ENCODE measurements around the gene UNC13D. TPM values are rescaled to one million over a fixed set of nuclear protein-coding genes. Genes with fewer than 3 reads are reported as not detected.

UNC13D gene
- polyA plus RNA-seq, 1 donor (not counting 4 experiments of a cell fraction or from before 2014, with no cell fraction given): 0.25 TPM

- Histone ChIP-seq H3K36me3 (ENCODE audit: control insufficient read depth in 2 of 2, extremely low read depth in 1 of 2, insufficient read depth in 2 of 2, low read length in 2 of 2) (no peaks in the 10 kb centered on the region), H3K9me3 (ENCODE audit: control insufficient read depth, low read depth, low read length) (no peaks in the 10 kb centered on the region), H4K20me1 (ENCODE audit: control insufficient read depth, extremely low read depth, insufficient read depth, low read length) (no peaks in the 10 kb centered on the region), H2AFZ (ENCODE audit: control insufficient read depth, low read length) (no peak overlapping the region), H3K9me1 (ENCODE audit: control insufficient read depth, extremely low read depth, insufficient read depth, low read length) (no peaks in the 10 kb centered on the region), H3K27me3 (ENCODE audit: control insufficient read depth, extremely low read depth, insufficient read depth, low read length) (no peaks in the 10 kb centered on the region), H3K79me2 (ENCODE audit: control insufficient read depth, insufficient read depth, low read length) (no peaks in the 10 kb centered on the region), H3K4me3 (ENCODE audit: control insufficient read depth in 2 of 3, extremely low read depth in 1 of 3, insufficient read depth in 2 of 3, low read depth in 1 of 3, low read length in 3 of 3) (no peak overlapping the region), H3K4me2 (ENCODE audit: control insufficient read depth, extremely low read depth, insufficient read depth, low read depth, low read length) (no peak overlapping the region), H3K27ac (ENCODE audit: control insufficient read depth, insufficient read depth, low read length) (no peak overlapping the region), H3K4me1 (ENCODE audit: control insufficient read depth, extremely low read depth, insufficient read depth, low read length) (peaks cover 3% of the 10 kb centered on the region), H3K9ac (ENCODE audit: control insufficient read depth, extremely low read depth, insufficient read depth, low read length) (no peak overlapping the region)
- no peak for DNase-seq (ENCODE audit: low read depth, low spot score)
- FAIRE-seq: no peak
- dilution Hi-C loops (cut with MboI; ENCODE audit: extremely low pct_ligation_motif_present, low sequenced_read_pairs): no loop called here
- TF ChIP-seq CTCF (optimal IDR thresholded peaks at IDR 0.05 in 1 of 3, IDR thresholded peaks at IDR 0.05 in 1 of 3, conservative IDR thresholded peaks at IDR 0.05 in 1 of 3; ENCODE audit: extremely low read depth in 1 of 3, insufficient read depth in 2 of 3, low read length in 3 of 3) (no peak), EZH2 (IDR thresholded peaks at IDR 0.05; ENCODE audit: low read length) (no peak)
Observed at GRCh38 chr17:75829747-75830146, 14.5 kb downstream of the UNC13D start.

- FAIRE-seq (no peak), DNase-seq (ENCODE audit: low read depth, low spot score) (no peak)
- H3K9me3 ChIP-seq (ENCODE audit: control insufficient read depth, low read depth, low read length): no peaks in the 10 kb centered on the region
- H2AFZ ChIP-seq (ENCODE audit: control insufficient read depth, low read length): no peak overlapping the region
- H3K9ac ChIP-seq (ENCODE audit: control insufficient read depth, extremely low read depth, insufficient read depth, low read length): no peak overlapping the region
- TF ChIP-seq EZH2 (IDR thresholded peaks at IDR 0.05; ENCODE audit: low read length) (no peak), CTCF (optimal IDR thresholded peaks at IDR 0.05 in 1 of 3, IDR thresholded peaks at IDR 0.05 in 1 of 3, conservative IDR thresholded peaks at IDR 0.05 in 1 of 3; ENCODE audit: extremely low read depth in 1 of 3, insufficient read depth in 2 of 3, low read length in 3 of 3) (no peak)
- no peaks in the 10 kb centered on the region for H3K79me2 ChIP-seq (ENCODE audit: control insufficient read depth, insufficient read depth, low read length)
- peaks cover 0 to 4% of the 10 kb centered on the region in 2 experiments for H3K36me3 ChIP-seq (ENCODE audit: control insufficient read depth in 2 of 2, extremely low read depth in 1 of 2, insufficient read depth in 2 of 2, low read length in 2 of 2)
- H3K4me3 ChIP-seq (ENCODE audit: control insufficient read depth in 2 of 3, extremely low read depth in 1 of 3, insufficient read depth in 2 of 3, low read depth in 1 of 3, low read length in 3 of 3): no peak overlapping the region
- H3K4me2 ChIP-seq (ENCODE audit: control insufficient read depth, extremely low read depth, insufficient read depth, low read depth, low read length): no peak overlapping the region
- peaks cover 3% of the 10 kb centered on the region for H3K4me1 ChIP-seq (ENCODE audit: control insufficient read depth, extremely low read depth, insufficient read depth, low read length)
- no peaks in the 10 kb centered on the region for H4K20me1 ChIP-seq (ENCODE audit: control insufficient read depth, extremely low read depth, insufficient read depth, low read length)
- H3K27me3 ChIP-seq (ENCODE audit: control insufficient read depth, extremely low read depth, insufficient read depth, low read length): no peaks in the 10 kb centered on the region
- dilution Hi-C loops (cut with MboI; ENCODE audit: extremely low pct_ligation_motif_present, low sequenced_read_pairs): no loop called here
- H3K9me1 ChIP-seq (ENCODE audit: control insufficient read depth, extremely low read depth, insufficient read depth, low read length): no peaks in the 10 kb centered on the region
- H3K27ac ChIP-seq (ENCODE audit: control insufficient read depth, insufficient read depth, low read length): no peak overlapping the region
Observed at GRCh38 chr17:75828741-75829140, 15.5 kb downstream of the UNC13D start.
